Endothelial cell (in vitro differentiated cells): ENCODE measurements around the gene SETD5. TPM values are rescaled to one million over a fixed set of nuclear protein-coding genes. Genes with fewer than 3 reads are reported as not detected.
A peak's percentile ranks its signal among the peaks of the same experiment; 100 is the strongest.

Source experiments
- DNase-seq: peaks from one replicate; pipeline ENCODE4 v3.0.0; 2021; ENCODE audit warnings: low spot score
- H3K27ac Mint-ChIP-seq: one replicate; pipeline ENCODE4 v1.8.0; 2021; ENCODE audit warnings: mixed read lengths, inconsistent platforms; ENCODE audit not compliant: unreplicated experiment
- H3K27me3 Mint-ChIP-seq: one replicate; pipeline ENCODE4 v1.8.0; 2021; ENCODE audit warnings: mild to moderate bottlenecking, moderate library complexity, mixed read lengths, inconsistent platforms; ENCODE audit not compliant: unreplicated experiment
- H3K36me3 Mint-ChIP-seq: one replicate; pipeline ENCODE4 v1.8.0; 2021; ENCODE audit warnings: mild to moderate bottlenecking, low read depth, mixed read lengths, inconsistent platforms; ENCODE audit not compliant: unreplicated experiment
- H3K4me1 Mint-ChIP-seq: one replicate; pipeline ENCODE4 v1.8.0; 2021; ENCODE audit warnings: mild to moderate bottlenecking, mixed read lengths, inconsistent platforms; ENCODE audit not compliant: unreplicated experiment
- H3K4me3 Mint-ChIP-seq: one replicate; pipeline ENCODE4 v1.8.0; 2021; ENCODE audit warnings: mild to moderate bottlenecking, mixed read lengths, inconsistent platforms; ENCODE audit not compliant: unreplicated experiment
- H3K9me3 Mint-ChIP-seq: one replicate; pipeline ENCODE4 v1.8.0; 2021; ENCODE audit warnings: mixed read lengths, inconsistent platforms; ENCODE audit not compliant: unreplicated experiment
- total RNA-seq: library from RNA; stranded (reverse); fragmentation: NEBNext Ultra II Directional; extraction: Animal tissue kit (Norgen Biotek cat#: 25700); gene quantifications from one replicate; pipeline ENCODE4 v1.2.1, GENCODE V29; 2021; ENCODE audit not compliant: unreplicated experiment
- TF ChIP-seq, protein P1 (sequence below): fragments of 200-600 bp; sonication (generic); IDR thresholded peaks from one replicate; pipeline ENCODE4 v1.5.0; 2021; ENCODE audit warnings: antibody characterized with exemption; ENCODE audit not compliant: unreplicated experiment

Gene SETD5
- total RNA-seq, 1 donor from 2014 or later, result 246 TPM

DNA sequence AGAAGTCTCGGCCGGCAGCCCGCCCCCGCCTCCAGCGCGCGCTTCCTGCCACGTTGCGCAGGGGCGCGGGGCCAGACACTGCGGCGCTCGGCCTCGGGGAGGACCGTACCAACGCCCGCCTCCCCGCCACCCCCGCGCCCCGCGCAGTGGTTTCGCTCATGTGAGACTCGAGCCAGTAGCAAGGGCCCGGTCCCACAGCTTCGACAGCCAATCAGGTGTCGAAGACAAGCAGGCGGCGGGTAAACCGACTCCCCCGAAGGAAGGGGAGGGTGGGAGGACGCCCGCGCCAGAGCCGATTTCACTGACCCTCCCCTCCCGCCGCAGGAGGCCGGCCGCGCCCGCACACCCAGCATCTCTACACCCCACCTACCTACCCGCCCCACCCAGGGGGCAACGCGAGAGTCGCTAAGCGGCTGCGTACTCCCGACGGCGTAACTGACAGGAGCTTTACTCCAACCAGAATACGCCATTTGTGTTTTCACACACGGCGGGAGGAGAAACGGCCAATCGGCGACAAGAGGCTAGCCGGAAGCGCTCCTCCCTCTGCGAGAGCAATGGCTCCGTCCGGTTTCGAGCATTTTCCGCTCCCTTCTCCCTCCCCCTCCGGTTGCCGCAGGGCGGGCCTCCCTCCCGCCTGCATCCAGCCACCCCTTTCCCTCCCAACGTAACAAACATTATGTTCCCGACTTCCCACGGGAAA, 633 bp upstream of the SETD5 start:
- peak overlapping the region; percentile 97 for H3K4me3 Mint-ChIP-seq
- peak overlapping the region; percentile 98 for H3K27ac Mint-ChIP-seq
- peaks cover 71% of the 10 kb centered on the region for H3K4me1 Mint-ChIP-seq
- peaks cover 37% of the 10 kb centered on the region for H3K27me3 Mint-ChIP-seq
- no peaks in the 10 kb centered on the region for H3K9me3 Mint-ChIP-seq
- TF ChIP-seq, protein P1, sequence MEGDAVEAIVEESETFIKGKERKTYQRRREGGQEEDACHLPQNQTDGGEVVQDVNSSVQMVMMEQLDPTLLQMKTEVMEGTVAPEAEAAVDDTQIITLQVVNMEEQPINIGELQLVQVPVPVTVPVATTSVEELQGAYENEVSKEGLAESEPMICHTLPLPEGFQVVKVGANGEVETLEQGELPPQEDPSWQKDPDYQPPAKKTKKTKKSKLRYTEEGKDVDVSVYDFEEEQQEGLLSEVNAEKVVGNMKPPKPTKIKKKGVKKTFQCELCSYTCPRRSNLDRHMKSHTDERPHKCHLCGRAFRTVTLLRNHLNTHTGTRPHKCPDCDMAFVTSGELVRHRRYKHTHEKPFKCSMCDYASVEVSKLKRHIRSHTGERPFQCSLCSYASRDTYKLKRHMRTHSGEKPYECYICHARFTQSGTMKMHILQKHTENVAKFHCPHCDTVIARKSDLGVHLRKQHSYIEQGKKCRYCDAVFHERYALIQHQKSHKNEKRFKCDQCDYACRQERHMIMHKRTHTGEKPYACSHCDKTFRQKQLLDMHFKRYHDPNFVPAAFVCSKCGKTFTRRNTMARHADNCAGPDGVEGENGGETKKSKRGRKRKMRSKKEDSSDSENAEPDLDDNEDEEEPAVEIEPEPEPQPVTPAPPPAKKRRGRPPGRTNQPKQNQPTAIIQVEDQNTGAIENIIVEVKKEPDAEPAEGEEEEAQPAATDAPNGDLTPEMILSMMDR, result no peak
- H3K36me3 Mint-ChIP-seq, result peaks cover 39% of the 10 kb centered on the region
- DNase-seq, result peak; percentile 97

DNA sequence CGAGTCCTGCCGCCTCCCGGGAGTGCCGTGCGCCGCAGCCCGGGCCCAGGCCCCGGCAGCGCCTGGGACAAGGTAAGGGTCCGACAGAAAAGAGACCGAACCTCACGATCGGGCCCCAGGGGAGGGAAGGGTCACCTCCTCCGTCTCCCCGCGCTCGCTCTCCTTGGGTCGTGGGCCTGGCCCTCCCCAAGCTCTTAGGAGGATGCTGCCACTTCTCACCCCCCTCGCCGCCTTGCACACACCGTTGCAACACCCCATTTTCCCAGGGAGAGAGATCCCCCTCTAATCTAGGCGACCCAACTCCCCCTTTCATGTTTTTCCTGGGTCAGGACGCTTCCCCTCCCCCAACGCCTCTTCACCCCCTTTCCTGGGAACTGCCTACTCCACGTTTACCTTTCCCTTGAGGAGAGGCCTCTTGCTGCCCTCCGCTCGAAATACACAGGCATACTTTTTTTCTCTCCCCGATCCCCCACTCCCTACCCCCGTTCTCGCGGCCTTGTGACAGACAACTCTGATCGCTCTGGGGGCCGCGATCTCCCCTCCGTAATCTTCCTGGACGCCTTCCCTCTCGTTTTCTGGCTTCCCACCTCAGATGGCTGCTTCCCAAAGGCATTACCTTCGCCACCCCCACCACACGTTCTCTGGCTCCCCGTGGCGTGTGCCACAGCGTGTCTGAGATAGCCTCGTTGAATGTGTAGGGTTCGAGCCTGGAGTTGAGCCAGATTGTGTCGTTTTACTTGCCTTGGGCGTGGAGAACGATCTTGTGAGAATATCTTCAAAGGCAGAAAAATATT, 688 bp downstream of the SETD5 start:
- peak overlapping the region; percentile 100 for H3K4me3 Mint-ChIP-seq

DNA sequence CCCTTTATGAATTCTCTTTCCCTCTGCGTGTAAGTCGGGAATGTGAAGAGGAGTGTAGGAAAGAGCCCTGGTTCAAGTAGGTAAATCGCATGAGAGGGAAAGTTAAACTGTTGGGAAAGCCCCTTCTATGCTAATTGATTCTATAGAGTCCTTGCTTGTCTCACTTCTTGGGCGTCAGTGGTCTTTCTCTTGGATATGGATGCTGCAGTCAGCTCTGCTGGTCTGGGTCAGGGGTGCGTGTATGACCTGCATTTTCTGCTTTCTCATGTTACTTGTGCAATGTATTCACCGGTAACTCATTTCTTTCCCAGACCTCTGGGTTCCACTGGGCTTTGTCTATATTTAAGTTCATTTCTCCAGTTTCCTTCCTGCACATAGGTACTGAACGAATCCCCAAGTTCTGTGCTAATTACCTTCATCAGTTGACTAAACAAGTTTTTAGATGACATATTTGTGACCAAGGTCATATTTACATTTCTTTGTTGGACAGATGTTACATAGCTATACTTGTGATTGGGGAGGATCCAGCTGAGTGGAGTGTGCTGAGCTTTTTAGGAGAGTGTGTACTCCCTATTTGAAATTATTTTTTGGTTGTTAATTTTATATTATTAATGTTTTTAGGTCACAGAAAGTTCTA, 1.4 kb downstream of the SETD5 start:
- H3K4me1 Mint-ChIP-seq, result peaks cover 72% of the 10 kb centered on the region
- peaks cover 40% of the 10 kb centered on the region for H3K27me3 Mint-ChIP-seq
- TF ChIP-seq, protein P1, result no peak
- H3K27ac Mint-ChIP-seq, result peak overlapping the region; percentile 100
- peak overlapping the region; percentile 100 for H3K4me3 Mint-ChIP-seq
- no peaks in the 10 kb centered on the region for H3K9me3 Mint-ChIP-seq
- H3K36me3 Mint-ChIP-seq, result peaks cover 38% of the 10 kb centered on the region
- no peak for DNase-seq

More for the DNA sequence above, 688 bp downstream of the SETD5 start:
- peaks cover 40% of the 10 kb centered on the region for H3K27me3 Mint-ChIP-seq
- H3K9me3 Mint-ChIP-seq, result no peaks in the 10 kb centered on the region
- peak; percentile 18 for DNase-seq
- H3K27ac Mint-ChIP-seq, result peak overlapping the region; percentile 100
- TF ChIP-seq, protein P1, result no peak
- H3K4me1 Mint-ChIP-seq, result peaks cover 74% of the 10 kb centered on the region
- peaks cover 38% of the 10 kb centered on the region for H3K36me3 Mint-ChIP-seq

DNA sequence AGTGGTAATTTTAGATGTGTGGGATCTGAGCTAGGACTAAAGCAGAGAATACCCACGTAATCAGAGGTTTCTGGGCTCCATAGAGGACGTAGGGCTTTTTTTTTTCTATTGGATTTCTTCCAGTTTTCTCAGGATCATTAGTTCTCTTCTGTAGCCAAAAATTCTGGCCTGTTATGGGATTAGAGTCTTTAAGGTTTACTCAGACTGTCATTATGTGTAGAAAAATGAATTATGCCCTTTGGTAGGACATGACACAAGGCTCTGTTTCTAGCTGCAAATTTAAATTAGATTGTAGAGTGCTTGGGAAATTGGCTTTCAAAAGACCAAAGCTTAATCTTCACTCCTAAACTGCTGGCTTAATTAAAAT, 1.9 kb downstream of the SETD5 start:
- peak overlapping the region; percentile 100 for H3K27ac Mint-ChIP-seq
- TF ChIP-seq, protein P1, result no peak
- peak overlapping the region; percentile 100 for H3K4me3 Mint-ChIP-seq
- peaks cover 40% of the 10 kb centered on the region for H3K27me3 Mint-ChIP-seq
- H3K36me3 Mint-ChIP-seq, result peaks cover 36% of the 10 kb centered on the region
- no peak for DNase-seq
- no peaks in the 10 kb centered on the region for H3K9me3 Mint-ChIP-seq
- peaks cover 67% of the 10 kb centered on the region for H3K4me1 Mint-ChIP-seq
